ENCODE measurements around the gene IFT81. TPM values are rescaled to one million over a fixed set of nuclear protein-coding genes. Genes with fewer than 3 reads are reported as not detected.
A peak's percentile ranks its signal among the peaks of the same experiment; 100 is the strongest.
"Not testable (repeated sequence)": the region's sequence is repeated elsewhere in the genome, so short reads cannot be mapped to it uniquely, and the experiment has no call there.

Gene IFT81
- total and polyA plus RNA-seq, 2 donors from 2014 or later: 6.5 to 16.6 TPM

- Histone ChIP-seq H3K4me3 (ENCODE audit: low read length in 3 of 3) (no peak overlapping the region), H3K36me3 (ENCODE audit: control insufficient read depth in 2 of 3, insufficient read depth in 3 of 3, low read length in 3 of 3) (no peaks in the 10 kb centered on the region), H3K27ac (ENCODE audit: low read depth in 2 of 2, low read length in 2 of 2) (no peak overlapping the region), H3K9me3 (ENCODE audit: control insufficient read depth in 2 of 3, insufficient read depth in 1 of 3, low read length in 3 of 3) (no peaks in the 10 kb centered on the region), H3K9ac (ENCODE audit: low read length in 3 of 3) (no peak overlapping the region), H3K4me1 (ENCODE audit: control insufficient read depth in 2 of 3, insufficient read depth in 2 of 3, low read depth in 1 of 3, low read length in 3 of 3) (peaks cover 11 to 47% (median 42%) of the 10 kb centered on the region in 3 donors), H3K27me3 (ENCODE audit: control insufficient read depth, insufficient read depth, low read length) (no peaks in the 10 kb centered on the region)
- FAIRE-seq (no peak), DNase-seq (no peak)
- intact Hi-C loops (cut with DNase I): no loop called here
- TF ChIP-seq CTCF (IDR thresholded peaks at IDR 0.05; ENCODE audit: borderline replicate concordance, extremely low read depth, insufficient read depth): no peak
Observed at GRCh38 chr12:110251381-110251780, 127.2 kb downstream of the IFT81 start.

GRCh38 chr12:110252716-110253115, 128.6 kb downstream of the IFT81 start:
- Histone ChIP-seq H3K27ac (ENCODE audit: low read depth in 2 of 2, low read length in 2 of 2) (peak overlapping the region; percentile 25 to 72), H3K9ac (ENCODE audit: low read length in 3 of 3) (peak overlapping the region in 1 of 3 donors; percentile 8), H3K27me3 (ENCODE audit: control insufficient read depth, insufficient read depth, low read length) (no peaks in the 10 kb centered on the region), H3K9me3 (ENCODE audit: control insufficient read depth in 2 of 3, insufficient read depth in 1 of 3, low read length in 3 of 3) (no peaks in the 10 kb centered on the region), H3K4me1 (ENCODE audit: control insufficient read depth in 2 of 3, insufficient read depth in 2 of 3, low read depth in 1 of 3, low read length in 3 of 3) (peaks cover 11 to 36% (median 31%) of the 10 kb centered on the region in 3 donors), H3K4me3 (ENCODE audit: low read length in 3 of 3) (no peak overlapping the region), H3K36me3 (ENCODE audit: control insufficient read depth in 2 of 3, insufficient read depth in 3 of 3, low read length in 3 of 3) (no peaks in the 10 kb centered on the region)
- FAIRE-seq: no peak
- peak in 1 of 5 donors; percentile 74 for DNase-seq
- intact Hi-C loops (cut with DNase I): no loop called here
- TF ChIP-seq CTCF (IDR thresholded peaks at IDR 0.05; ENCODE audit: borderline replicate concordance, extremely low read depth, insufficient read depth): no peak

DNA sequence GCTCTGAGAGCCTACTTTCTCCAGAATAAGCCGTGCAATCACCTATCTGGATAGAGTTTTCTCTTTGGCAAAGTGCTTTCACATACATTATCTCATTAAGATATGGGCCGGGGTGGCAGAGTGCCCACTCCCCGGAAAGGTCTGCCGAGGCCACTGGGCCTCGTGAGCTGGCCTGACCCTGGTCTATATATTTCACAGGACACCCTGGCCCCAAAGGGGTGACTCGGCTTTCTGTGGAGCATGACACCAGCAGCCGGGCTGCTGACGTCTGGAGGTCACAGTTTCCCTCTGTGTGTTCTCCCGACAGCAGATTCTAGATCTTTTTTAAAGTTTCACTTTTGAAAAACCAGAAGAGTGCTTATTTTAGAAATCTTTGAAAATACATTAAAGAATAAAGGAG, 129.0 kb downstream of the IFT81 start:
- Histone ChIP-seq H3K27ac (ENCODE audit: low read depth in 2 of 2, low read length in 2 of 2) (peak overlapping the region; percentile 25 to 72), H3K36me3 (ENCODE audit: control insufficient read depth in 2 of 3, insufficient read depth in 3 of 3, low read length in 3 of 3) (no peaks in the 10 kb centered on the region), H3K27me3 (ENCODE audit: control insufficient read depth, insufficient read depth, low read length) (no peaks in the 10 kb centered on the region), H3K4me1 (ENCODE audit: control insufficient read depth in 2 of 3, insufficient read depth in 2 of 3, low read depth in 1 of 3, low read length in 3 of 3) (peaks cover 10 to 31% (median 27%) of the 10 kb centered on the region in 3 donors), H3K4me3 (ENCODE audit: low read length in 3 of 3) (no peak overlapping the region), H3K9me3 (ENCODE audit: control insufficient read depth in 2 of 3, insufficient read depth in 1 of 3, low read length in 3 of 3) (no peaks in the 10 kb centered on the region), H3K9ac (ENCODE audit: low read length in 3 of 3) (peak overlapping the region in 2 of 3 donors; percentile 8 to 24)
- intact Hi-C loops (cut with DNase I): no loop called here
- no peak for TF ChIP-seq CTCF (IDR thresholded peaks at IDR 0.05; ENCODE audit: borderline replicate concordance, extremely low read depth, insufficient read depth)
- no peak for FAIRE-seq
- peak in 2 of 5 donors; percentile 56 to 82 for DNase-seq

GRCh38 chr12:110254971-110255540, 130.9 kb downstream of the IFT81 start:
- no peak overlapping the region for H3K27ac ChIP-seq (ENCODE audit: low read depth in 2 of 2, low read length in 2 of 2)
- H3K4me3 ChIP-seq (ENCODE audit: low read length in 3 of 3): no peak overlapping the region
- no peaks in the 10 kb centered on the region for H3K9me3 ChIP-seq (ENCODE audit: control insufficient read depth in 2 of 3, insufficient read depth in 1 of 3, low read length in 3 of 3)
- H3K27me3 ChIP-seq (ENCODE audit: control insufficient read depth, insufficient read depth, low read length): no peaks in the 10 kb centered on the region
- intact Hi-C loops (cut with DNase I): no loop called here
- no peak for TF ChIP-seq CTCF (IDR thresholded peaks at IDR 0.05; ENCODE audit: borderline replicate concordance, extremely low read depth, insufficient read depth)
- DNase-seq (no peak), FAIRE-seq (no peak)
- no peaks in the 10 kb centered on the region for H3K36me3 ChIP-seq (ENCODE audit: control insufficient read depth in 2 of 3, insufficient read depth in 3 of 3, low read length in 3 of 3)
- peaks cover 0 to 15% (median 11%) of the 10 kb centered on the region in 3 donors for H3K4me1 ChIP-seq (ENCODE audit: control insufficient read depth in 2 of 3, insufficient read depth in 2 of 3, low read depth in 1 of 3, low read length in 3 of 3)
- H3K9ac ChIP-seq (ENCODE audit: low read length in 3 of 3): no peak overlapping the region

DNA sequence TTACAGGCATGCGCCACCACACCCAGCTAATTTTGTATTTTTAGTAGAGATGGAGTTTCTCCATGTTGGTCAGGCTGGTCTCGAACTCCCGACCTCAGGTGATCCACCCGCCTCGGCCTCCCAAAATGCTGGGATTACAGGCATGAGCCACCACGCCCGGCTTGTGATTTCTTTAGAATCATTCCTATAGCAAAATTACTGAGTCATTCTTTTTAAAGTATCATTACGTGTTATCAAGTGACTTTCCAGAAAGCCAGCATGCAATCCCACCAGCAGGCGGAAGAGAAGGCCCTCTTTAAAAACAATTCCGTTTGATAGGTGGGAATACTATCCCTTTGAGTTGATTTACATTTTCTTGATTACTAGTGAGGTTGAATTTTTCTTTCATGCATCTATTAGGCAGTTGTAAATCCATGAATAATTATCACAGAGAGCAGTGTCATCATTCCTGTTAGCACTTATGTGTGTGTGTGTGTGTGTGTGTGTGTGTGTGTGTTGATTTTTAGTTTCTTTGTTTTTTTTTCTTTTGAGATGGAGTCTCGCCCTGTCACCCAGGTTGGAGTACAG, 131.8 kb downstream of the IFT81 start:
- H3K27me3 ChIP-seq (ENCODE audit: control insufficient read depth, insufficient read depth, low read length); H3K9ac ChIP-seq (ENCODE audit: low read length in 3 of 3); H3K4me3 ChIP-seq (ENCODE audit: low read length in 3 of 3); DNase-seq; H3K9me3 ChIP-seq (ENCODE audit: control insufficient read depth in 2 of 3, insufficient read depth in 1 of 3, low read length in 3 of 3); H3K36me3 ChIP-seq (ENCODE audit: control insufficient read depth in 2 of 3, insufficient read depth in 3 of 3, low read length in 3 of 3); intact Hi-C loops (cut with DNase I); FAIRE-seq; H3K4me1 ChIP-seq (ENCODE audit: control insufficient read depth in 2 of 3, insufficient read depth in 2 of 3, low read depth in 1 of 3, low read length in 3 of 3); H3K27ac ChIP-seq (ENCODE audit: low read depth in 2 of 2, low read length in 2 of 2): not testable (repeated sequence)

Data from kidney (tissue), 14 donors.